Ureter (tissue), 1 donor: ENCODE results near the gene PAQR5. TPM values are rescaled to one million over a fixed set of nuclear protein-coding genes. Genes with fewer than 3 reads are reported as not detected.
"Not testable (repeated sequence)": the region's sequence is repeated elsewhere in the genome, so short reads cannot be mapped to it uniquely, and the experiment has no call there.

Source experiments
- DNase-seq: peaks from one replicate; pipeline ENCODE4 v3.0.0-alpha.2; 2020; ENCODE audit warnings: low spot score
- total RNA-seq: library from RNA; stranded (reverse); gene quantifications from one replicate; pipeline ENCODE4 v1.2.4, GENCODE V29; 2023
- donor health status: DM: yes; HTN: yes; CAD: no.

PAQR5 gene
- total RNA-seq, 1 donor from 2014 or later, result 6.5 TPM

GRCh38 chr15:69315402-69316110 is 16.8 kb downstream of the PAQR5 start:
- no peak for DNase-seq

- no peak for DNase-seq
These were observed 17.6 kb downstream of the PAQR5 start for GRCh38 chr15:69316291-69316690.

GRCh38 chr15:69317392-69317841 is 18.7 kb downstream of the PAQR5 start:
- DNase-seq, result no peak

- no peak for DNase-seq
These were observed 19.3 kb downstream of the PAQR5 start for GRCh38 chr15:69318033-69318432.

GRCh38 chr15:69319384-69320375 is 21.0 kb downstream of the PAQR5 start:
- DNase-seq, result no peak

GRCh38 chr15:69320977-69321554 is 22.4 kb downstream of the PAQR5 start:
- DNase-seq, result no peak

GRCh38 chr15:69323893-69324430 is 25.2 kb downstream of the PAQR5 start:
- DNase-seq, result no peak

- DNase-seq, result no peak
These were observed 25.9 kb downstream of the PAQR5 start for GRCh38 chr15:69324565-69324964.

- DNase-seq, result no peak
These were observed 26.8 kb downstream of the PAQR5 start for GRCh38 chr15:69325456-69325971.

GRCh38 chr15:69328080-69328479 is 29.4 kb downstream of the PAQR5 start:
- DNase-seq, result no peak

- peak; percentile 71 for DNase-seq
These were observed 30.0 kb downstream of the PAQR5 start for GRCh38 chr15:69328739-69329138.

- no peak for DNase-seq
These were observed 38.4 kb downstream of the PAQR5 start for GRCh38 chr15:69337138-69337537.

- no peak for DNase-seq
These were observed 40.0 kb downstream of the PAQR5 start for GRCh38 chr15:69338535-69339213.

GRCh38 chr15:69339214-69339543 is 40.5 kb downstream of the PAQR5 start:
- DNase-seq, result not testable (repeated sequence)

GRCh38 chr15:69340243-69340900 is 41.7 kb downstream of the PAQR5 start:
- no peak for DNase-seq

- DNase-seq, result no peak
These were observed 42.6 kb downstream of the PAQR5 start for GRCh38 chr15:69341356-69341755.

- DNase-seq, result no peak
These were observed 43.9 kb downstream of the PAQR5 start for GRCh38 chr15:69342460-69343076.

GRCh38 chr15:69343133-69343532 is 44.4 kb downstream of the PAQR5 start:
- DNase-seq, result no peak

- DNase-seq, result no peak
These were observed 45.5 kb downstream of the PAQR5 start for GRCh38 chr15:69344238-69344637.

GRCh38 chr15:69346112-69346511 is 47.4 kb downstream of the PAQR5 start:
- DNase-seq, result no peak
